Stimulated activated CD8-positive, alpha-beta memory T cell treated with anti-CD3 and anti-CD28 coated beads, Interleukin-4, amount 100 ng/mL, for 24 hours (primary cell): Measurements from ENCODE around the gene MAFB.

Source experiments
- DNase-seq: peaks from one replicate; pipeline ENCODE4 v3.0.0-alpha.2; 2020; ENCODE audit warnings: low read depth

Gene MAFB

DNA sequence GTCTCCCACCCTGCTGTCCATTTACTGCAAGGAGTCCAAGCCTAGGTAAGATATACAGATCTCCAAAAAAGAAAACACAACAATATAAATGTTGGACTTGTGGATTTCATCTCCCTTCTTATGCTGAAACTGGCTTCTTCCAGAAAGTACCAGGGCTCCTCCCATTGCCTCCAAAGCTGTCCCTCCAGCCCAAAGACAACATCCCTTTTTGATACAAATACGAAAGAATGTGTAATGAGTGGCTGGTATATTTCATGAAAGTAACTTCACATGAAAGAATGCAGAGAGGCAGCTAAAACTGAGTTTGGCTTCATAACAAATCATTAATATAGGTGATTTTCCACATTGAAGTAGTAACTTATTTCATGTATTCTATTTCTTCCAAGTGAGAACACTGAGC lies 7.9 kb downstream of the MAFB start:
- no peak for DNase-seq

DNA sequence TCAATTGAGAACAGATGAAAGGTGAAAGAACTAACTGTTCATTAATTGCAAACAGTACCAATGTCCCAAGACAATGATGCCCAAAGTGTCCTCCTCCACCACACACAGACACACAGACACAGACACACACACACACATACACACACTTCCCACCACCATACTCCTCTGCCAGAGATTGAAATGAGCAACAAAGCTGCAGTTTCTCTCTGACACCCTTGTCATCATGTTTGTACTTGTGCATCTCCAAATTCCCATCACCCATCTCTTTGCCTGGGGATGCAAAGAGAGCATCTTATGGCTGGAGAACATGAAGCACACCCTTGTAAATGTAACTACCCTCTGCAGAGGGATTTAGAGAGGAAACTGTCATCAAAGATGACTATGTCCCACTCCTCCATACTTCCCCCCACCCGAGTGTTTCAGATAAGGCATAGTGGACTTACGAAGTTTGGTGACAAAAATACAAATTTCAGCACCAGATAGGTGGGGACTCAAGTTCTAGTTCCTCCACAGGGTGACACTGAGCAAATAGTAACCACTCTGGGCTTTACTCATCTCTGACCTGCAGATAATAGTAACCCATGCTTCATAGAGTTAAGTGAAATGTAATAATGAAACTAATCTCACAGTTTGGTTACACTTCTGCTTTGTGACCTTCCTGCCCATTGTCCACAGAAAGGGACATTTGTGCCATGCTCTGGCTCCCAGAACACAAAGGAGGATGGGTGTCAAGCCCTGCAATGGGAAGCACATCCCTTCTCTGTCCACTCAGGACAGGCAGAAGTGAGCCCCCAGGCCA lies 8.7 kb downstream of the MAFB start:
- no peak for DNase-seq

DNA sequence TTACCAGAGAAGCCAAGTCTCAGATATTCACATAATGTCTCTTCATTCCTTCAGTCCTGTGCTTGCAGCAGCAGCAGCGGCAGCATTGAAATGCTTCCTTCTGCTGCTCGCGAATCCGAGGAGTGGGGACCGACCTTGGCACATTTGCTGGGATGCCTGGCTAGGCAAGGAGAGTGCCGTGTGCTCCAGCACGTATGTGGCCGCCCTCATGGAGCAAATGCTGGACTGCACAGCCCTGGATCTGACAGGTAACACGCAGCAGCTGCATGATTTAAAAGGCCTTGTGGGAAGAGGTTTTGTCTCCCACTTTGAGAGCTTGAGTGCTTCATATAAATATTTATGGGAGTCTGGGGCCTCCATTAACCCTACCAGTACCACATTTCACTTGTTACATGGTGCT lies 9.9 kb downstream of the MAFB start:
- no peak for DNase-seq

DNA sequence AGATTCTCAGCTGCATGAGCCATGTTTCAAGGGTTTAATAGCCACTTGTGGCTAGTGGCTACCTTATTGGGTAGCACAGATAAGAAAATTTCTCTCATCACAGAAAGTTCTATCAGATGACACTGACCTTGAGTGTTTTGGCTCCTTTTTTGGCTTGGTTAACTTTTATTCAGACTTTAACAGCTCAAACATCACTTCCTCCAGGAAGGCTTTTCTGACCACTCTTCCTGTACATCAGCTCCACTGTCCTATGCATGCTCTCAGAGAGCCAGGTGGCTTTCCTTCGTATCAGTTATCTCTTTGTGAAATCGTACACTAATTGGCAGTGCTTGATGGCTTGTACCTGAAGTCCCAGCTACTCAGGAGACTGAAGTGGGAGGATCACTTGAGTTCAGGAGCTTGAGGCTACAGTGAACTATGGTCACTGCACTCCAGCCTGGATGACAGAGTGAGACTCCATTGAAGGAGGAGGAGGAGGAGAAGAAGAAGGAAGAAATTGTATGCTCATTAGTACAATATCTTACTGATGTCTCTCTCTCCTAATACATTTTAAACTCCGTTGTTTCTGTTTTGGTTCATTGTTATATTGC lies 10.7 kb downstream of the MAFB start:
- DNase-seq, result no peak

DNA sequence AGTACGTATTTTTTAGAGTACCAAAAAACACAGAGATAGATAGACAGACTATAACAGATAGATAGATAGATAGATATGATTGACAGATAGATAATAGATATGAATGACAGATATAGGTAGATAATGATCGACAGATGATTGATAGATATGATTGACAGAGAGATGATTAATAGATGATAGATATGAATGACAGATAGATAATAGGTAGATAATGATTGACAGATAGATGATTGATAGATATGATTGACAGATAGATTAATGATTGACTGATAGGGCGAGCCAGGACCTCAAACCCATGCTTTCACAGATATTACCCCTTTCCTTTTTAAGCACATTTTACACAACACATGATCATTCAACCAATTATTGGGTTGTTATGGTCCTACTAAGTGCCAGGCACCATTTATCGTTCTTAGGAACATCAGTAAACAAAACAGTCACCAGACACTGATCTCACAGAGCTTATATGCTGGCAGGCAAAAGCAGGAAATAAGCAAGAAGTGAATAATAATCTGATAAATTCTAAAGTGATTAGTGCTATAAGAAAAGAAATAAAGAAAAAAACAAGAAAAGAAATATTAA lies 11.6 kb downstream of the MAFB start:
- no peak for DNase-seq

DNA sequence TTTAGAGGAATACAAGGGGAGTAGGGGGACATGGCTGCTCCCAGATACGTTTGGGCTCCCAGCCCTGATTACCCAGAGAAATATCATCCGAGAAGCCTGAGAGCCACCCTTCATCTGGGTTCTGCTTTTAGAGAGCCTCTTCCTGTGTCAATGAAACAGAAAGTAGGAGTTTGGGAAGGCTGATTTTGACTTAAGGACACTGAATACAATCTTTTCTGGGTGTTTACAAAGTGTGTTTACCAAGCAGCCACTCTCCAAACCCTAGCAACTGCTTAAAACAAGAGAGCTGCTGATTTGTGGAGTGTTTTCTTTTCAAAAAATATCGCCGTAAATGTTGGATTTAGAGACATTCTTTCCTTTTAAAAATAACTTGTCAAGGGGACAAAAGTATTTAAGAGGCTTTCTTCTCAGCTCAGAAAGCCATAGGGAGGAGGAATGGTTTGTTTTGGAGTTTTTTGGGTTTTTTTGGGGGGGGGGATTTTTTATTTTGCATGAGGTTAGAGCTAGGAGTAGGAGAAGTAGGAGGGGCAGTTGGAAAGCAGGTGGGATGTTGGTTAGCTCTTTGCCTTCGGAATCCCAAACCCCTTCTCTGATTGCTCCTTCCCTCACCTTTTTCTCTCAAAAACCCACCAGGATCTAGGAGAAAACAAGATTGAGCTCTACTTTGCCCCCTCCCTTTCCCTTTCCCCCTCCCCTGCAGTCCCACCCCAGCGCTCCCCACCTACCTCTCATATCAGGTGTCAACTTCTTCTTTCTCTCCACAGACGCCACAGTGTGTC lies 12.4 kb downstream of the MAFB start:
- DNase-seq, result no peak

DNA sequence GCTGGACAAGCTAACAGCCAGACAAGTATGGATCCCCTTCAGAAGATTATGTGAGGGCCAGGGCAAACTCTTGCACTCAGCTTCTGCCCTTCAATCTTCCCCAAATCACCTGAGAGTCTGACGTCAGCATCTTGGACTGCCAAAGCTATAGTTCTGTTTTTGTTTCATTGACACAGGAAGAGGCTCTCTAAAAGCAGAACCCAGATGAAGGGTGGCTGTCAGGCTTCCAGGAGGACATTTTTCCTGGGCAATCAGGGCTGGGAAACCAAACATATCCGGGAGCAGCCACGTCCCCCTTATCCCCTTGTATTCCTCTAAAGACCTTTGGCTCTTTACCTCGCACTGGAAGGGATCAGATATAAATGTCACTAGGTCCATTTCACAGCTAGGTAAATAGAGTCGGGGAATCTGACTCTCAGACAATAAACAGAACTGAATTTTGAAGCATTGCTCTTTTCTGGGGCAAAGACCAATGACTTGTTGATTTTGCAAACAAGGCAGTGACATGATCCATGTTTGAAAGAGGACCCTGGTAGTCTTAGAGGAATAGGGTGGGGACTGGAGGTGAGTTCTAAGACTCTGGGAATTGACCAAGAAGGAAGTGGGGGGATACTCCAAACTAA lies 13.3 kb downstream of the MAFB start:
- DNase-seq, result no peak

DNA sequence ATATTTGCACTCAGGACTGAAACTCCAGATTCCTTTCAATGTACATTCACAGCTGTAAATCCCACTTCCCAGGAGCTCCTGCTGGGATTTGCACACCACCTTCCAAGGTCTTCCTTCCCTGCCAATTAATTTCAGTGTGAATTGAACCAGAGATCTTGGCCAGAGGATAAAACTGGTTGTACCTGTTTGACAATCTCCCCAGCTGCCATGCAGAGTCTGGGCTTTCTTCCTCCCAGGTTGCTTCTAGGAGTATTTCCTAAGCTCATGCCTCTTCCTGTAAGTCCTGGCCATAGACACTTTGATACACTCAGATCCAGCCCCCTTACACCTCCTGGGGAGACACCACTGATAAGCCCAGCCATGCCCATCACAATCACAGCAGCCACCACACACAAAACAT lies 15.6 kb downstream of the MAFB start:
- DNase-seq, result no peak

DNA sequence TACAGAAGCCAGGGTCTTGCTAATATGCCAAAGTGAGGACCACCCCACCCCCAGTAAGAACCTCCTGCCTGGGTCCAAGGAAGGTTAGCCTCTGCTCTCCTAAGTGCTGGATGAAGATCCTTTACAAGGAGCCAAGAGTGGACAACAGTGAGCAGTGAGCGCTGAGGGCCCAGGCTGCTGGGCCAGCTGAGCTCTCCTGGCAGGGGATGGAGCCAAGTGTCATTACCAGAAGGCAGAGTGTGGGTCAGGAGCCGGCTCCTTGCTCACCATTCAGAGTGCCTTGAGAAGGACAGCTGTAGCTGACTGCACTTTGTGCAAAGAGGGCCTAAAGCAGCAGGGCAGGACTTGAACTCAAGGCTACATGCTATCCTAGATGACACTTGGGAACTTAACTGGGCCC lies 16.9 kb downstream of the MAFB start:
- DNase-seq, result no peak

DNA sequence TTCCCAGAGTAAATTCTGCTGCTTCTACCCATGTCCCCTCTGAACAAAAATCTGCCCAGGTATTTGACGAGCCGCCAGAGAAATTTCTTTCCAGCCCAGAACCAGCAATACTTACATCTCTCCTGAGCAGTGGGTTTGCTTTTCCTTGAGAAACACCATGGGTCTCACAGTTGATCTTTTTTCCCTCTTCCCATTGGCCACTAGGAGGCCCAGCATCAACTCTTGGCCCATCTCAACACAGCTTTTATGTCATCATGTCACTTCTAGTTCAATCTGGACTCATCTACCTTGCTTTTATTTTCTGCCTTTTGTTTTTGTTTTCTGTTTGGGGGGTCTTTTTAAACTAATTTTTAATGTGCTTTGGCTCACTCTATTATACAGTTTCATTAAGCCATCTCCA lies 18.8 kb downstream of the MAFB start:
- DNase-seq, result no peak

DNA sequence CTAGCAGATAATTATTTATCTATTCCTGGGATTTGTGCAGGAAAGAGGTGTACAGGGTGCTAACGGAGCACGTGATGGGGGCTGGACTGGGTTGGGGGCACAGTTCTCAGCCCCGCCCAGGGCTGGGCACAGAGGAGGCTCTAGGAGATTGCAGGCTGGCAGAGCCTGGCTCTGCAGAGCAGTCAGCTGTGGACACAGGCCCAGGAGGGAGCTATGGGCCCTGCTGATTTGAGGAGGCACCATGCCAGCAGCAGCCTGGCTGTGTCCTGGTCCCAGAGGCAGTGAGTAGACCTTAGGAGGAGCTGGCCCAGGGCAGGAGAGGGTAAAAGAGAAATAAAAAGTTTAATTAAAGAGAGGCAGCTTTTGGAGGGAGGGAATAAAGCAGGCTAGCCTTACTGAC lies 19.3 kb downstream of the MAFB start:
- no peak for DNase-seq

DNA sequence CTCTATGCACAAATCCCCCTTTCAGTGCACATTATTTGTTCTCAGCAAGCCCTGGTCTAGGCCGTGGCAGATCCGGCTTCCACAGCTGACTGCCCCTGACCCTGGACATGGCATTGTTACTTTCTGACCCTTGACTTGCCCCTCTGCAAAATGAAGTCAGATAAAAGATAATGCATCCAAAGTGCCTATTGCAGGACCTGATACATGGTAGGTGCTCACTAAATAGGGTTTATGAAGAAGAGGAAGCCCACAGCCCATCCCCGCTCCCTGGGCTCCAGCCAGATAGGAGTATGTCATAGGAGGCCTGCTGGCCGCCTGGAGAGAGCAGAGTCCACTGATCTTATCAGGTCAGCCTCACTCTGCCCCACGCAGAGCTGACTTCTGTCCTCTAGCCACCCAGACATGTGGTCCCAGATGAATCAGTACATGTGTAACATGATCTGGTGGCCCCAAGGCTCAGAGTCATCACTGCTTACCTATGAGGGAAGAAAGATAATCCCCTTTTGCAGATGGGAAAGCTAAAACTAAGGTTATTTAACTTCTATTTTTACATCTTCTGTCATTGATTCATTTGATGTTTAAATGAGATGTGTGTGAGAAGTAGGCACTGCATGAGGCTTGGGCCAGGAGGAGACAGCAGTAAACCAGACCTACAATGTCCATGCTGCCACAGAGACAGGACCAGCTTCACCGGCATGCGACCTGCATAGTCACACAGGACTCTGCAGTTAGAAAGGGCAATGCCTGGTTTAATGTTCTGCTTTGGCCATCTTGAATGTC lies 20.4 kb downstream of the MAFB start:
- DNase-seq, result no peak

DNA sequence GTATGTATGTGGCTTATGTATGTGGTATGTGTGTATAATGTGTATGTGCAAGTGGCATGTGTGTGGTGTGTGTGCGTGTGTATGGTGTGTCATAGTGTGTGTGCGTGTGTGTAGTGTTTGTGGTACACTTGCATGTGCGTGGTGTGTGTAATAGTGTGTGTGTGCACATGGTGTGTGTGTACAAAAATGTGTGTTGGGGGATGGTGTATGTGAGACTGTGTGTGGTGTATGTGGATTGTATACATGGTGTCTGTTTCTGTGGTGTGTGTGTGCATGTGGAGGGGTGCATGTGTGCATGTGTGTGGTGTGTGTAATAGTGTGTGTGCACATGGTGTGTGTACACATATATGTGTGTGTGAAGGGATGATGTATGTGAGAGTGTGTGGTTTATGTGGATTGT lies 21.5 kb downstream of the MAFB start:
- DNase-seq, result no peak

DNA sequence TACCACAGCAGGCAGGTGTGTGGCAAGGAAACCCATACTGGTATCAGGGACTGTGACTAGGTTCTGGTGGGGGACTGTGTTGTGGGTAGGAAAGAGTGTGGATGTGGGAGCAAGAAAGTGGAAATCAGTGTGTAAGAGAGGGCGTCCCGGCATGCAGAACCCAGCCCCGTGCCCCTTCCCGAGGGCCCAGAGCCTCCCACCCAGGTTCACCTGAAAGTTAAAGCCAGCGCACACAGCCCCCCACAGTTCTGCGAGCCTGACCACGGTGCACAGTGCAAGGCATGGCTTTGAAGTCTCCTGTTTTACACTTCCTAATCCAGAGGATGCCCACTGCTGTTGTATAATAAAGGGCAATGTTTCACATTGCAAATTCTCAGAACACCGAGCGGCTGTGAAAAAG lies 22.7 kb downstream of the MAFB start:
- DNase-seq, result no peak

DNA sequence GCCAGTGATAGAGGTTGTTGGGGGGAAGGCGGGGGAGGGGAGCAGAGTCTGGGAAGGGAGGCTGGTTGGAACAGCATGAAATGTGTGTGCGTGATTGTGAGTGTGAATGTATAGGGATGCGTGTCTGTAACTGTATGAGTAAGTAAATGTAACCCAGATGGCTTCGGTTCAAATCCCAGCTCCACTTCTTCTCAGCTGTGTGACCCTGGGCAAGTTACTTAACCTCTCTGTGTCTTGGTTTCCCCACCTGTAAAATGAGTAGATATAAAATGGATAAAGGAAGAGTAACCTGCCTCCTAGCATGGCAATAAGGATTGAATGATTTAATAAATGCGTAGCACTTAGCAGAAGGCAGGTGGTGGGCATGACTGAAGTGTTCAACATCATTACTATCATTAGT lies 24.1 kb downstream of the MAFB start:
- DNase-seq, result no peak

DNA sequence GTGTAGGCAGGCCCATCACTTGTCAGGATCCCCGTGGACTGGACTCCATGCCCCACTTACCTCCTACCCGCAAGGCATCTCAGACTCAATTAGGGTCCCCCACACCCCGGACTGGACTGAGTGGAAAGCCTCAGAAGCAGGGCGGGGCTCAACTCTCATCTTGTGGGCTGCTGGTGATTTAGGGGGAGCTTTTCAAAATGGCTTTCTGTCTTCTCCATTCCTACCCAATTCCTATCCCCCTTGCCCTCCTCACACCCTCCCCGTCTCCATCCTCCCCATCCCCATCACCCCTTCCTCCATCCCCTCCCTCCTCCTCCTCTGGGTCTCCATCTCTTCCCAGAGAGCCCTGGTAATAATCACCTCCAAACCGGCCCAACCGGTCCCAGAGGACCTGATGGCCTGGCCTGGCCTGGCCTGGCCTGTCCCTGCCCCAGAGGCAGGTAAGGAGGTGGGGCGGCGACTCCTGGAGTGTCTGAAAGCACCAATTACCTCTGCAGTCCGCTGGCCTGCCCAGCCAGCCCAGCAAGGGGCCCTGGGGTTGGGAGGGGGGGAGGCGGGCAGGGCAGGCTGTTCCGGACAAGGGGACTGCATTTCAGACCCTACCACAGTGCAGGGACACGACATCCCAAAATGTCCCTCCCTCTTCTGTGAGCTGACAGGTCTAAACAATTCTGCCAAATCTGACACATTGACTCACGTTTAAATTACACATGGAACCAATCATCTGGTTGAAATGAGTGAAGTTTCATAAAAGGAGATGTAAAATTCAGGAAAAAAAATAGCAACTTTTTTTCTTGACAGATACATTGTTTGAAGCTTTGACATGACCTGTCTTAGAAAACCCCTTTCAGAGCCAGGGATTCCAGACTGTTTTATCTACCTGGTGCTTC lies 24.8 kb downstream of the MAFB start:
- no peak for DNase-seq

DNA sequence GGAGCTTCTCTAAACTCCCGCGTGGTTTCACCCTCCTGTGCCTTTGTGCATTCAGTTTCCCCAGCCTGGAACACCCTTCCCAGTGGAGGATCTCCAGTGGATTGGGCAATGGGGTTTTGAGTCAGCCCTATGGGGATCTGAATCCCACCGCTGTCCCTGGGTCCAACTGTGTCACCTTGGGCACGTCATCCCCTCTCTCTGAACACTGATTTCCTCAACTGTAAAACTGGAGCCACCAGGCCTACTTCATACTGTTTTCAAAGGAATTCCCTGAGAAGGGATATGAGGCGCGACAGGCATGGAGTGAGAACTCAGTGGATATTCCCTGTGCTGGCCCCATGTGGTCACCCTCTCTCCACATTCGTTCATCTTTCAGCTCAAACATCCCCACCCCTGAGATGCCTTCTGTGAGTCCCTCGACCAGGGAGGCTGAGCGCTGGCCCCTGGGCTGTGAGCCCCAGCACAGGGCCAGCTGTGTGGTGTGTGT lies 25.7 kb downstream of the MAFB start:
- no peak for DNase-seq

DNA sequence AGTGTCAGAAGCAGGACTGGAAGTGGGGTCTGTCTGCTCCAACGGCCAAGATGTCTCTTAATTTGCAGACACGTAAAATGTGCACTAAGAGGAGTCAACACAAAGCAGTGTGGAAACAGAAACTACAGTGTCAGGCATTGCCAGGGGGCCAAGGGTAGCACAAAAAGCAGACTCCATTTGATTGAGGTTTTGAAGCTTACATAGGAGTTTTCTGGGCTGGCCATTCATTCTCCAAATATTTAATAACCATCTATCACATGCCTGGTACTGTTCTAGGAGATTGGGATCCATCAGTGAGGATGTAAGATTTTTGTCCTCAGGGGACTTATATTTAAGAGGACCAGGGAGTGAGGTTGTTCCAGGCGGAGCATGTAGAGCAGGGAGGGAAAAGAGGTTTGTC lies 29.5 kb downstream of the MAFB start:
- DNase-seq, result no peak

DNA sequence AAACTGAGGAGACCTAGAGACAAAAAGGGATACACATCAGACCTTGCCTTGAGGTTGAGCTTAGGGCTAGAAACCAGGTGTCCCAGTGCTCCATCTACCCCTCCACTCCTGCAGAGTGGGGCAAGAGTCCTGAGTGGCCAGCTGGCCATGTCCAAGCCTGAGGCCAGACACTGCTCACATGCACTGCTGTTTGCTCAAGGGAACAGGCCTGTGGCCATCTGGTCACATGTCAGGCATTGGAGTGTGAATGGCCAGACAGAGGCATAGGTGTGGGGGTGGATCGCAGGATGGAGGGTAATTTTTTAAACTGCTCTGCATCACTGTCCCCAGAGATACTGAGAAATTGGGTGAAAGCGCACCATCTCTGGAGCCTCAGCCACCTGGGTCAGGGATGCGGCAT lies 30.5 kb downstream of the MAFB start:
- DNase-seq, result no peak

DNA sequence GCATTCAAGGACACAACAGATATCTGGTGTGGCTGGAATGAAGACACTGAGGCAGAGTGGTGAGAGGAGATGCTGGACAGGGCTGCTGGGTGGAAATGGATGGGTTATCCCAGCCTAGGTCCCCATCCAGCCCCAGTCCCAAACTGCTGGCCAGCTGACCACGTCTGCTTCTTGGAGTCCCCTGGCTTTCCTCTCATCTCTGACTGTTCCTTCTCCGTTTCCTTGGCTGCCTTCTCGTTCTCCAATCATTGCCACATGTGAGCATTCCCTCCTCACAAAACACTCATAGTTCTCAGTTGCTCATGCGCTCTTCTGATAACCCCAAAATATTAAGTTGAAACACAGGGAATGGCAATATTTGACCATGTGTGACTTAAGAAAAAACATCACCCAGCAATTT lies 31.5 kb downstream of the MAFB start:
- DNase-seq, result no peak

DNA sequence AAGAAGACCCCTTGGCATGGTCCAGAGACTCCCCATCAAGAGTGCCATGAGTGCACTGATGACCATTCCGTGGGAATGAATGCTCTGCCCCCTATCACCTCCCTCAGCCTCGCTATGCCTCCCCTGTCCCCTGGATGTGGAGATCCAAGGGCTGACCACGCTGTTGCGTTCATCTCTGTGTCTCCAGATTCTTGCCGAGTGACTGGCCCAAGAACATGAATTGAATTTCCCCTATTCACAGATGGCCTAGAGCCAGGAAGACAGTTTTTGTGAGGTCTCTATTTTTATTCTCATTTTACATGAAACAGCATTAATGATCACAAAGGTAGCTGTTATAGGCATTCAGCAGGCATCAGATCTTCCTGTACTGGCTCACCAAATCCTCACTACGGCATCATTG lies 33.6 kb downstream of the MAFB start:
- no peak for DNase-seq
